SU-DHL-6 (cell line): ENCODE data around the gene ANKRD44.
"Not testable (repeated sequence)": the region's sequence is repeated elsewhere in the genome, so short reads cannot be mapped to it uniquely, and the experiment has no call there.

Experiments
- H2AFZ ChIP-seq: fragments of 200-600 bp; sonication (generic); 2 replicates; pipeline ENCODE4 v1.6.1; 2014; ENCODE audit warnings: low read depth, mild to moderate bottlenecking, moderate library complexity, mixed read lengths, antibody characterized with exemption, low read length; ENCODE audit not compliant: severe bottlenecking
- H3F3A ChIP-seq: fragments of 200-600 bp; shearing (Covaris generic); 2 replicates; pipeline ENCODE4 v1.6.0; 2016; ENCODE audit warnings: antibody characterized with exemption, mild to moderate bottlenecking; ENCODE audit not compliant: insufficient read depth
- H3K27ac ChIP-seq: fragments of 200-600 bp; sonication (generic); 2 replicates; pipeline ENCODE4 v1.5.1; 2016; ENCODE audit warnings: low read depth, mild to moderate bottlenecking, low read length, moderate library complexity, mixed read lengths
- H3K27me3 ChIP-seq: fragments of 200-600 bp; sonication (generic), shearing (Covaris generic); 2 replicates; pipeline ENCODE4 v1.6.0; 2014; ENCODE audit warnings: mild to moderate bottlenecking, low read length
- H3K36me3 ChIP-seq: fragments of 200-600 bp; sonication (generic); 2 replicates; pipeline ENCODE4 v1.6.1; 2014; ENCODE audit warnings: mild to moderate bottlenecking, low read length, mixed read lengths
- H3K4me2 ChIP-seq: fragments of 300-600, 200-600 bp; shearing (Covaris generic), sonication (generic); 2 replicates; pipeline ENCODE4 v1.6.0; 2014; ENCODE audit warnings: low read length, low read depth, mild to moderate bottlenecking; ENCODE audit not compliant: poor library complexity, severe bottlenecking
- H3K4me3 ChIP-seq: fragments of 200-600 bp; sonication (generic); 2 replicates; pipeline ENCODE4 v1.5.1; 2014; ENCODE audit warnings: antibody characterized with exemption, low read length, mild to moderate bottlenecking, mixed read lengths; ENCODE audit not compliant: insufficient read depth, poor library complexity, severe bottlenecking
- H3K79me2 ChIP-seq: fragments of 200-600 bp; sonication (generic); 2 replicates; pipeline ENCODE4 v1.6.1; 2014; ENCODE audit warnings: mild to moderate bottlenecking, low read length, moderate library complexity; ENCODE audit not compliant: insufficient read depth
- H3K9ac ChIP-seq: fragments of 200-600 bp; sonication (generic); 2 replicates; pipeline ENCODE4 v1.7.0; 2014; ENCODE audit warnings: mild to moderate bottlenecking, low read length
- H3K9me2 ChIP-seq: fragments of 200-600 bp; sonication (generic); replicated peaks from 2 replicates; pipeline ENCODE4 v1.6.1; 2014; ENCODE audit warnings: low read length; ENCODE audit not compliant: insufficient read depth
- H3K9me3 ChIP-seq: fragments of 200-600 bp; sonication (generic); 2 replicates; pipeline ENCODE4 v1.6.1; 2014; ENCODE audit warnings: low read length, mixed read lengths; ENCODE audit not compliant: insufficient read depth
- H4K20me1 ChIP-seq: fragments of 200-600 bp; sonication (generic); 2 replicates; pipeline ENCODE4 v1.6.1; 2014; ENCODE audit warnings: low read depth, mild to moderate bottlenecking, antibody characterized with exemption, low read length, moderate library complexity, mixed read lengths
- EZH2phosphoT487 ChIP-seq: fragments of 200-600 bp; sonication (generic), shearing (Covaris generic); conservative IDR thresholded peaks from 2 replicates; pipeline ENCODE4 v1.6.1; 2018; ENCODE audit warnings: mild to moderate bottlenecking, antibody characterized with exemption, low read length, moderate library complexity, mixed read lengths
- TF ChIP-seq, protein P1 (sequence below): fragments of 200-600 bp; sonication (generic); IDR thresholded peaks from one replicate; pipeline ENCODE4 v1.5.1; 2017; ENCODE audit warnings: antibody characterized with exemption, mild to moderate bottlenecking, low read length, moderate library complexity; ENCODE audit not compliant: insufficient read depth, poor library complexity, severe bottlenecking

ANKRD44 gene

DNA sequence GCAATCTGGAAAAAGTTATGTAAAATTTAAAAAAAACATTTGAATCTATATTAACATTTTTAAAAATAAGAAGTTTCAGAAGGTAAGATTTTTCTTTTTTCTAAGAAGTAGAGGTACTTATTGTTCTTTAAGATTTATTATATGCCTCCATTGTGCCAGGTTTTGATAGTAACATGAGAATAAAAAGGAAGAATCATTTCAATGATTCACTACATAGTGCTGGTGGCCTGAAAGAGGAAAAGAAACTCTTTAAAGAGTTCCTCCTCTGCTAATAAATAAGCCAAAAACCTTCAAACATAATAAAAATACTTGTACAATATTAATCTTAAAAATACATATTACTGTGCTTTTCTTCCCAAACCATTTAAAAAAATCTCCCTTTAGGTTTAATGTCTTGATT lies 69.0 kb downstream of the ANKRD44 start:
- no peak for TF ChIP-seq EZH2phosphoT487
- TF ChIP-seq, protein P1, sequence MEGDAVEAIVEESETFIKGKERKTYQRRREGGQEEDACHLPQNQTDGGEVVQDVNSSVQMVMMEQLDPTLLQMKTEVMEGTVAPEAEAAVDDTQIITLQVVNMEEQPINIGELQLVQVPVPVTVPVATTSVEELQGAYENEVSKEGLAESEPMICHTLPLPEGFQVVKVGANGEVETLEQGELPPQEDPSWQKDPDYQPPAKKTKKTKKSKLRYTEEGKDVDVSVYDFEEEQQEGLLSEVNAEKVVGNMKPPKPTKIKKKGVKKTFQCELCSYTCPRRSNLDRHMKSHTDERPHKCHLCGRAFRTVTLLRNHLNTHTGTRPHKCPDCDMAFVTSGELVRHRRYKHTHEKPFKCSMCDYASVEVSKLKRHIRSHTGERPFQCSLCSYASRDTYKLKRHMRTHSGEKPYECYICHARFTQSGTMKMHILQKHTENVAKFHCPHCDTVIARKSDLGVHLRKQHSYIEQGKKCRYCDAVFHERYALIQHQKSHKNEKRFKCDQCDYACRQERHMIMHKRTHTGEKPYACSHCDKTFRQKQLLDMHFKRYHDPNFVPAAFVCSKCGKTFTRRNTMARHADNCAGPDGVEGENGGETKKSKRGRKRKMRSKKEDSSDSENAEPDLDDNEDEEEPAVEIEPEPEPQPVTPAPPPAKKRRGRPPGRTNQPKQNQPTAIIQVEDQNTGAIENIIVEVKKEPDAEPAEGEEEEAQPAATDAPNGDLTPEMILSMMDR = no peak
- no peaks in the 10 kb centered on the region for H3K36me3 ChIP-seq
- peaks cover 60% of the 10 kb centered on the region for H3K79me2 ChIP-seq

DNA sequence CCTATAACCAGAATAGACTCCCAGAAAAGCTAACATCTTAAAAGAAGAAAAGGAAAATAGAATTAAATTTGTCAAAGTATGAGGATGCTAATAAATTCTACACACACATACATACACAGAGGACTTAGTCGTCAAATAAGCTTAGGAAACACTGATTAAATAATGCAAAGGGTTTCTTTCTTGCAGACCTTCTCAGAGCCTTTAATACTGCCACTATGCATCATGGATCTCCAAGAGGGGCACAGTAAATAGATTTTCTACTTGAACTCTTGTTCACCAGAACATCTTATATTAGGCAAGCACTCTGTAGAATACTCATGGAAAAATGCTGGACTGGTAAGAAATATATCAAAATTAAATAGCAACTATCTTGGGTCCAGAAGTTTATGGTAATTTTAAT lies 69.4 kb downstream of the ANKRD44 start:
- Histone ChIP-seq H3F3A (0 out of 2 replicates have a peak, but pooled peaks cover 11% of the 10 kb centered on the region), H3K27me3 (no peaks in the 10 kb centered on the region), H3K9me3 (no peaks in the 10 kb centered on the region), H3K9ac (no peak overlapping the region), H3K27ac (no peak overlapping the region), H3K79me2 (peaks cover 57% of the 10 kb centered on the region), H4K20me1 (0 out of 2 replicates have a peak, but pooled peaks cover 5% of the 10 kb centered on the region), H3K9me2 (no peaks in the 10 kb centered on the region), H3K4me2 (no peak overlapping the region), H3K36me3 (no peaks in the 10 kb centered on the region), H3K4me3 (no peak overlapping the region), H2AFZ (no peak overlapping the region)
- TF ChIP-seq EZH2phosphoT487 = no peak
- TF ChIP-seq, protein P1 = no peak

More for the DNA sequence above, 69.0 kb downstream of the ANKRD44 start:
- H3K27ac ChIP-seq = no peak overlapping the region
- H3K4me3 ChIP-seq = no peak overlapping the region
- no peak overlapping the region for H2AFZ ChIP-seq
- H3K9ac ChIP-seq = no peak overlapping the region
- 0 out of 2 replicates have a peak, but pooled peaks cover 11% of the 10 kb centered on the region for H3F3A ChIP-seq
- H3K9me3 ChIP-seq = no peaks in the 10 kb centered on the region
- no peak overlapping the region for H3K4me2 ChIP-seq
- no peaks in the 10 kb centered on the region for H3K9me2 ChIP-seq
- H4K20me1 ChIP-seq = 0 out of 2 replicates have a peak, but pooled peaks cover 5% of the 10 kb centered on the region
- H3K27me3 ChIP-seq = no peaks in the 10 kb centered on the region

DNA sequence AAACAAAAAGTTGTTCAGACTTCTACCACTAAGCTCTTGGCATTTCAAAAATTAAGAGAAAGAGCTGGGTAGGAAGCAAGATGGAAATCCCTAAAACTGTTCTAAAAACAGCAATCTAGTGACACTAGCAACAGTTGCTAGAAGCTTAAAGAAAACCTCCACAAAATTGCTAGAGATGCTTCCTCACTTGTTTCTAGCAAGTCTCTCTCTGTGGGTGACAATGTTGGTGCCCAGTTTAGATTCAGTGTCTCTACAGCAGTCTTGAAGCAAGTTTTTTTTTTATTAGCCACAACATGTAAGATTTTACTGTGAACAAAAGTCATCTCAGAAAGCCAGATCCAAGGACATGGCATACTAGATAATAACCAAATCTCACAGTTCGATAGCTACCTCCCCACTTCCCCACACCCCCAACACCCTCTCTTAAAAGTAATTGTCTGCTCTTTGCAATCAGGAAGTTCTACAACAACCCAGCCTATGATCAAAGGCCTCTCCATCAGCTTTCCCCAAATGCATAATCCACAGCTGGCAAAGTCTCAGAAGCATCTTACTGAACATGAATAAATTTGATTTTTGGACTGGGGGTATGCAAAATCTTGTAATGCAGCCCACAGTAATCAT lies 70.0 kb downstream of the ANKRD44 start:
- no peaks in the 10 kb centered on the region for H3K27me3 ChIP-seq
- TF ChIP-seq EZH2phosphoT487 = no peak
- TF ChIP-seq, protein P1 = no peak
- peaks cover 58% of the 10 kb centered on the region for H3K79me2 ChIP-seq
- no peaks in the 10 kb centered on the region for H3K9me2 ChIP-seq
- no peak overlapping the region for H3K4me3 ChIP-seq
- H3K9ac ChIP-seq = no peak overlapping the region
- H3K27ac ChIP-seq = no peak overlapping the region
- H3K9me3 ChIP-seq = no peaks in the 10 kb centered on the region
- H3K4me2 ChIP-seq = no peak overlapping the region
- H2AFZ ChIP-seq = no peak overlapping the region
- H4K20me1 ChIP-seq = 0 out of 2 replicates have a peak, but pooled peaks cover 5% of the 10 kb centered on the region
- H3K36me3 ChIP-seq = no peaks in the 10 kb centered on the region
- H3F3A ChIP-seq = 0 out of 2 replicates have a peak, but pooled peaks cover 11% of the 10 kb centered on the region

DNA sequence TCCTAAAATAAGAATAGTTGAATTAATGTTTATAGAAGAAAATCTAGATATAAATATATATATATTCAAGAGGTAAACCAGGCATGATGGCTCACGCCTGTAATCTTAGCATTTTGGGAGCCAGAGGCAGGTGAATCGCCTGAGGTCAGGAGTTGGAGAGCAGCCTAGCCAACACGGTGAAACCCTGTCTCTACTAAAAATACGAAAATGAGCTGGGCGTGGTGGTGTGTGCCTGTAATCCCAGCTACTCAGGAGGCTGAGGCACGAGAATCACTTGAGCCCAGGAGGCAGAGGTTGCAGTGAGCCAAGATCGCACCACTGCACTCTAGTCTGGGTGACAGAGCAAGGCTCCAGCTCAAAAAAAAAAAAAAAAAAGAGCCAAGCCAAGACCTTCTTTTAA lies 70.6 kb downstream of the ANKRD44 start:
- not testable (repeated sequence) for H3K36me3 ChIP-seq, H3K9me3 ChIP-seq, H3K9me2 ChIP-seq, H4K20me1 ChIP-seq, H3K9ac ChIP-seq, H3K27ac ChIP-seq, H3K4me3 ChIP-seq, H2AFZ ChIP-seq, H3K27me3 ChIP-seq
- H3F3A ChIP-seq = 0 out of 2 replicates have a peak, but pooled peaks cover 11% of the 10 kb centered on the region
- H3K4me2 ChIP-seq = peak overlapping the region; percentile 24
- peaks cover 56% of the 10 kb centered on the region; the same call in 1 of the 2 replicates for H3K79me2 ChIP-seq
